Panc1 (cell line): ENCODE results near the gene TBC1D32. TPM values are rescaled to one million over a fixed set of nuclear protein-coding genes. Genes with fewer than 3 reads are reported as not detected.

Source experiments
- ATAC-seq: fragments of 200-7000 bp; cut with Tn5 transposase; 2 replicates; pipeline ENCODE4 v1.9.1; 2020; ENCODE audit warnings: mild to moderate bottlenecking, moderate library complexity
- BruUV-seq: library from RNA; stranded (reverse); fragments of 400-500 nt; replicated peaks from 2 replicates; lab custom pipeline; 2021; lab: Mats Ljungman, UMichigan
- CTCF ChIA-PET: fragments of 300-600 bp; sonication (Branson Sonifier 250); formaldehyde crosslinking; loops from one replicate; lab custom pipeline; 2022; ENCODE audit warnings: antibody characterized with exemption; lab: Charles Lee
- POLR2A ChIA-PET: fragments of 300-600 bp; sonication (Branson Sonifier 250); formaldehyde crosslinking; loops from one replicate; lab custom pipeline; 2022; ENCODE audit warnings: antibody characterized with exemption; lab: Charles Lee
- DNase-seq: peaks from one replicate; pipeline ENCODE4 v3.0.0-alpha.2; 2010; ENCODE audit warnings: low read depth, low spot score
- H3K27ac ChIP-seq: 2 replicates; pipeline ENCODE4 v1.5.1; 2011; ENCODE audit warnings: mild to moderate bottlenecking, low read length, inconsistent platforms
- H3K27me3 ChIP-seq: fragments of 200-500 bp; sonication (Bioruptor generic); 2 replicates; pipeline ENCODE4 v1.6.0; 2014; ENCODE audit warnings: low read length, inconsistent platforms; ENCODE audit not compliant: control insufficient read depth, insufficient read depth
- H3K36me3 ChIP-seq: fragments of 200-500 bp; sonication (Bioruptor generic); 2 replicates; pipeline ENCODE4 v1.5.1; 2014; ENCODE audit warnings: inconsistent platforms, mild to moderate bottlenecking, low read length, moderate library complexity; ENCODE audit not compliant: control insufficient read depth, insufficient read depth
- H3K4me1 ChIP-seq: 2 replicates; pipeline ENCODE4 v1.5.1; 2011; ENCODE audit warnings: inconsistent platforms, mild to moderate bottlenecking, low read length, moderate library complexity; ENCODE audit not compliant: control insufficient read depth, insufficient read depth
- H3K4me3 ChIP-seq, 2 experiments: 2 replicates each; pipeline ENCODE4 v1.5.1; 2011 to 2012; ENCODE audit warnings: low read depth in 2 of 2, low read length in 2 of 2, mild to moderate bottlenecking in 2 of 2, inconsistent platforms in 1 of 2, moderate library complexity in 1 of 2
- H3K9me3 ChIP-seq: fragments of 200-500 bp; sonication (Bioruptor generic); 2 replicates; pipeline ENCODE4 v1.5.1; 2014; ENCODE audit warnings: low read depth, mild to moderate bottlenecking, inconsistent platforms, low read length, moderate library complexity; ENCODE audit not compliant: control insufficient read depth, insufficient read depth
- CTCF ChIP-seq: fragments of 450-650 bp; IDR thresholded peaks from 2 replicates; pipeline ENCODE4 v1.5.1; 2017; ENCODE audit warnings: mild to moderate bottlenecking
- POLR2AphosphoS5 ChIP-seq: IDR thresholded peaks from 2 replicates; pipeline ENCODE4 v1.6.1; 2012; ENCODE audit warnings: mild to moderate bottlenecking, low read depth, low read length, moderate library complexity
- REST ChIP-seq, 2 experiments: IDR thresholded peaks; 2 replicates each; pipeline ENCODE4 v1.6.1; 2011 to 2012; ENCODE audit warnings: low read depth in 2 of 2, control low read depth in 1 of 2, low read length in 1 of 2, mild to moderate bottlenecking in 1 of 2, moderate library complexity in 1 of 2; ENCODE audit not compliant: insufficient read depth in 1 of 2
- SIN3A ChIP-seq: IDR thresholded peaks from 2 replicates; pipeline ENCODE4 v1.6.1; 2012; ENCODE audit warnings: low read depth, mild to moderate bottlenecking, low read length, moderate library complexity, borderline replicate concordance; ENCODE audit not compliant: insufficient read depth
- TCF7L2 ChIP-seq: IDR thresholded peaks from 2 replicates; pipeline ENCODE4 v1.6.1; 2011; ENCODE audit warnings: mild to moderate bottlenecking, low read depth, low read length, inconsistent platforms
- in situ Hi-C: cut with HindIII; loops from 2 replicates; pipeline ENCODE4 v1.10.0; 2016; ENCODE audit warnings: low sequenced_read_pairs, low pct_unique_long_range_greater_than_20kb
- intact Hi-C: fragments of 100-400 bp; cut with micrococcal nuclease; formaldehyde crosslinking; loops from one replicate; pipeline ENCODE4 v1.10.0; 2022; ENCODE audit not compliant: unreplicated experiment
- total RNA-seq: library from RNA; stranded (reverse); gene quantifications from one replicate; pipeline ENCODE4 v1.2.1, GENCODE V29; 2021; ENCODE audit not compliant: unreplicated experiment

Gene TBC1D32
- total RNA-seq, 1 experiment from 2014 or later: 15.8 TPM

- H3K4me1 ChIP-seq: no peaks in the 10 kb centered on the region
- in situ Hi-C loops (no loop called here), intact Hi-C loops (no loop called here)
- H3K36me3 ChIP-seq: no peaks in the 10 kb centered on the region
- no peak for DNase-seq
- ChIA-PET CTCF (no interaction called here), POLR2A (no interaction called here)
- TF ChIP-seq REST (IDR thresholded peaks at IDR 0.05; ENCODE audit: insufficient read depth in 1 of 2, low read depth in 2 of 2, low read length in 1 of 2) (no peak), CTCF (no peak), TCF7L2 (no peak), POLR2AphosphoS5 (no peak), SIN3A (no peak)
- no peak overlapping the region for H3K27ac ChIP-seq
- ATAC-seq: no peak
- peaks cover 27% of the 10 kb centered on the region for H3K9me3 ChIP-seq
- BruUV-seq: no TSS peak
- H3K4me3 ChIP-seq: no peak overlapping the region
- no peaks in the 10 kb centered on the region for H3K27me3 ChIP-seq
These were observed 209.7 kb downstream of the TBC1D32 start for GRCh38 chr6:121124600-121124999.

GRCh38 chr6:121112356-121112755, 221.9 kb downstream of the TBC1D32 start:
- intact Hi-C loops: no loop called here
- Histone ChIP-seq H3K9me3 (no peaks in the 10 kb centered on the region), H3K27me3 (no peaks in the 10 kb centered on the region), H3K36me3 (no peaks in the 10 kb centered on the region), H3K4me3 (no peak overlapping the region), H3K27ac (no peak overlapping the region), H3K4me1 (no peaks in the 10 kb centered on the region)
- TF ChIP-seq REST (IDR thresholded peaks at IDR 0.05; ENCODE audit: insufficient read depth in 1 of 2, low read depth in 2 of 2, low read length in 1 of 2) (no peak), SIN3A (no peak), TCF7L2 (no peak), CTCF (no peak), POLR2AphosphoS5 (no peak)
- ATAC-seq (no peak), DNase-seq (no peak)
- ChIA-PET CTCF (no interaction called here), POLR2A (no interaction called here)
- BruUV-seq: no TSS peak
- in situ Hi-C loops: no loop called here
